GM12874 (cell line): ENCODE results near the gene SF3B2.

ENCODE experiments used
- CTCF ChIP-seq: IDR thresholded peaks from 2 replicates; pipeline ENCODE4 v1.5.1; 2011; ENCODE audit warnings: low read depth, mild to moderate bottlenecking, control low read depth, low read length, moderate library complexity; ENCODE audit not compliant: insufficient read depth

The SF3B2 gene

GRCh38 chr11:66039765-66040164 is 12.4 kb upstream of the SF3B2 start:
- no peak for TF ChIP-seq CTCF

DNA sequence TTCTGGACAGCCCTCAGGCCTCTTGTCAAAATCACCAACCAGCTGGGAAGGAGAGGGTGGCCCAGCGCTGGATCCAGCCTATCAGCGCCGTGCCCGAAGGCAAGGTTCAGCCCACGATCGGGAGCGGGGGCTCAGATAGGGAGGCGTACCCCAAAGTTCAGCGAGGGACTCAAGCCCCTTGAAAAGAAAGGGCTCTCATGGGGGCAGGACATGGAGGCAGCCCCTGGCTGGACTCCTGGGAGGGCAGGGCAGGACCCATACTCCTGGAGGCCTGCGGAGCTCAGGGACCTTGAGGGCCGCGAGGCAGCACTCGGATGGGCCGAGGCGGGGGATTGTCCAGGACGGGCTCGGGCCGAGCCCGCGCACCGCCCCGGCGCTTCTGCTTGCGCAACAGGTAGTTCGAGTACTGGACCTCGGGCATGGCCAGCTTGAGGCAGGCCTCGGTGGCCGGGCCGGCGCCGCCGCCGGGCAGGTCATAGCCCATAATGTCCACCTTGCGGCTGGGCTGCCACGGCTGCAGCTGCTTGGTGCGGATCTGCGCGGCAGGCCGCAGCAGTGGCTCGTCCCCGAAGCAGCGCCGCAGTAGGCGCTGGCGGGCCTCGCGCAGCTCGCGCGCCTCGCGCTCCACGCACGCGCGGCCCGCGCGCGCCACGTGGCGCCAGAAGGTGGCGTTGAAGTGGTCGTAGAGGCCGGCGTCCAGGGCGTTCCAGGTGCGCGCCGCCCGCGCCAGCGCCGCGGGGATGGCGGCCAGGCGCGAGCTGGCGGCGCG is 9.8 kb upstream of the SF3B2 start:
- no peak for TF ChIP-seq CTCF

- TF ChIP-seq CTCF = no peak
Observed at GRCh38 chr11:66042996-66043906, 8.9 kb upstream of the SF3B2 start.

DNA sequence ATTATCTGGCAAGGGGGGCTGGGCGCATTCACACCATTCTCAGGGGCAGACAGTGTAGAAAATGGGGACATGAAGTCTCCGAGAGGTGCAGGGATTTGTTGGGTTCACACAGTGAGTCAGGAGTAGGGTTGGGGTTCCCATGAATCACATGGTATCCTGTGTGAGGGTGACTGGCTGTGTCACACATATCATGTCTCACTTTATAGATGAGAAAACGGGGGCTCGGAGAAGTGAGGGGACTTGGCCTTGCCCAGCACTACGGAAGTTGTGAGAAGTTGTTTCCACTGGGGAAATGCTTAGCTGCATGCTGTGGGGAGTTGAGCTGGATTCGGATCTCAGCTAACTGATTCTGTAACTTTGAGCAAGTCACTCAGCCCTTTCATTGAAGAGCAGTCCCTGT is 7.4 kb upstream of the SF3B2 start:
- TF ChIP-seq CTCF = no peak

- peak; percentile 98 for TF ChIP-seq CTCF
Observed at GRCh38 chr11:66045177-66045639, 7.0 kb upstream of the SF3B2 start.

GRCh38 chr11:66046901-66047300 is 5.3 kb upstream of the SF3B2 start:
- no peak for TF ChIP-seq CTCF
